ENCODE data around the gene GAMT.

The GAMT gene

GRCh38 chr19:1379126-1379905, 22.0 kb downstream of the GAMT start:
- Histone ChIP-seq H3K79me2 (ENCODE audit: insufficient read depth, low read length) (peaks cover 6% of the 10 kb centered on the region), H3K36me3 (ENCODE audit: insufficient read depth, low read length) (peaks cover 18% of the 10 kb centered on the region), H3K4me3 (ENCODE audit: low read depth in 1 of 2, low read length in 2 of 2) (no peak overlapping the region), H3K27ac (ENCODE audit: low read length) (no peak overlapping the region), H3K4me1 (ENCODE audit: insufficient read depth, low read length) (peaks cover 7% of the 10 kb centered on the region), H3K9me3 (ENCODE audit: insufficient read depth, low read length, severe bottlenecking) (no peaks in the 10 kb centered on the region), H3K4me2 (ENCODE audit: insufficient read depth, low read length) (no peak overlapping the region), H3K9ac (ENCODE audit: low read depth, low read length) (no peak overlapping the region), H3K27me3 (ENCODE audit: insufficient read depth, low read length, poor library complexity) (no peaks in the 10 kb centered on the region), H4K20me1 (ENCODE audit: insufficient read depth, low read length) (peaks cover 15% of the 10 kb centered on the region; the same call in 1 of the 2 replicates), H2AFZ (ENCODE audit: low read depth, low read length) (no peak overlapping the region)
- DNase-seq (no peak), ATAC-seq (ENCODE audit: insufficient read depth, low read depth) (no peak)
- TF ChIP-seq EZH2 (IDR thresholded peaks at IDR 0.05; ENCODE audit: borderline replicate concordance, low read depth, low read length, severe bottlenecking) (no peak), CTCF (IDR thresholded peaks at IDR 0.05; ENCODE audit: borderline replicate concordance, extremely low read depth, low read length, poor library complexity, severe bottlenecking) (no peak)

GRCh38 chr19:1377965-1378785, 23.2 kb downstream of the GAMT start:
- Histone ChIP-seq H3K79me2 (ENCODE audit: insufficient read depth, low read length) (no peaks in the 10 kb centered on the region), H3K9ac (ENCODE audit: low read depth, low read length) (no peak overlapping the region), H3K27ac (ENCODE audit: low read length) (no peak overlapping the region), H4K20me1 (ENCODE audit: insufficient read depth, low read length) (peaks cover 15% of the 10 kb centered on the region; the same call in 1 of the 2 replicates), H3K27me3 (ENCODE audit: insufficient read depth, low read length, poor library complexity) (no peaks in the 10 kb centered on the region), H3K4me3 (ENCODE audit: low read depth in 1 of 2, low read length in 2 of 2) (no peak overlapping the region), H2AFZ (ENCODE audit: low read depth, low read length) (no peak overlapping the region), H3K4me2 (ENCODE audit: insufficient read depth, low read length) (no peak overlapping the region), H3K36me3 (ENCODE audit: insufficient read depth, low read length) (peaks cover 30% of the 10 kb centered on the region), H3K4me1 (ENCODE audit: insufficient read depth, low read length) (peaks cover 6% of the 10 kb centered on the region), H3K9me3 (ENCODE audit: insufficient read depth, low read length, severe bottlenecking) (no peaks in the 10 kb centered on the region)
- DNase-seq (no peak), ATAC-seq (ENCODE audit: insufficient read depth, low read depth) (no peak)
- TF ChIP-seq CTCF (IDR thresholded peaks at IDR 0.05; ENCODE audit: borderline replicate concordance, extremely low read depth, low read length, poor library complexity, severe bottlenecking) (peak; percentile 16), EZH2 (IDR thresholded peaks at IDR 0.05; ENCODE audit: borderline replicate concordance, low read depth, low read length, severe bottlenecking) (no peak)

GRCh38 chr19:1377176-1377964, 24.0 kb downstream of the GAMT start:
- Histone ChIP-seq H2AFZ (ENCODE audit: low read depth, low read length) (no peak overlapping the region), H3K36me3 (ENCODE audit: insufficient read depth, low read length) (peaks cover 37% of the 10 kb centered on the region), H3K27me3 (ENCODE audit: insufficient read depth, low read length, poor library complexity) (no peaks in the 10 kb centered on the region), H3K9me3 (ENCODE audit: insufficient read depth, low read length, severe bottlenecking) (no peaks in the 10 kb centered on the region), H3K4me1 (ENCODE audit: insufficient read depth, low read length) (no peaks in the 10 kb centered on the region), H3K9ac (ENCODE audit: low read depth, low read length) (no peak overlapping the region), H3K79me2 (ENCODE audit: insufficient read depth, low read length) (no peaks in the 10 kb centered on the region), H3K4me2 (ENCODE audit: insufficient read depth, low read length) (no peak overlapping the region), H3K4me3 (ENCODE audit: low read depth in 1 of 2, low read length in 2 of 2) (no peak overlapping the region), H4K20me1 (ENCODE audit: insufficient read depth, low read length) (peaks cover 15% of the 10 kb centered on the region; the same call in 1 of the 2 replicates), H3K27ac (ENCODE audit: low read length) (no peak overlapping the region)
- no peak for TF ChIP-seq CTCF (IDR thresholded peaks at IDR 0.05; ENCODE audit: borderline replicate concordance, extremely low read depth, low read length, poor library complexity, severe bottlenecking)
- TF ChIP-seq EZH2 (IDR thresholded peaks at IDR 0.05; ENCODE audit: borderline replicate concordance, low read depth, low read length, severe bottlenecking) = no peak
- ATAC-seq (ENCODE audit: insufficient read depth, low read depth) (no peak), DNase-seq (no peak)
